Endothelial cell of umbilical vein (primary cell): ENCODE results near the gene LIPE. TPM values are rescaled to one million over a fixed set of nuclear protein-coding genes. Genes with fewer than 3 reads are reported as not detected.

Experiments used
- BruUV-seq: library from RNA; stranded (reverse); fragments of 400-500 nt; replicated peaks from 2 replicates; lab custom pipeline; 2021; lab: Mats Ljungman, UMichigan
- CTCF ChIA-PET: fragments of 300-600, 350-600 bp; sonication (Branson Sonifier 250); formaldehyde crosslinking; loops from one replicate; lab custom pipeline; 2021; ENCODE audit warnings: antibody characterized with exemption, inconsistent platforms; lab: Charles Lee
- POLR2A ChIA-PET: fragments of 300-600, 350-600 bp; sonication (Branson Sonifier 250); formaldehyde crosslinking; loops from one replicate; lab custom pipeline; 2021; ENCODE audit warnings: antibody characterized with exemption, inconsistent platforms; lab: Charles Lee
- DNase-seq: peaks from one replicate; pipeline ENCODE4 v3.0.0-alpha.2; 2011; ENCODE audit warnings: low read depth, low spot score
- FAIRE-seq: peaks from 2 replicates; lab custom pipeline; 2011; peaks lifted over from hg19 to GRCh38; lab: Jason Lieb, UNC
- H2AFZ ChIP-seq: 2 replicates; pipeline ENCODE4 v1.6.0; 2012; ENCODE audit warnings: low read depth, low read length, control low read depth, inconsistent platforms
- H3K27ac ChIP-seq: 2 replicates; pipeline ENCODE4 v1.5.1; 2011; ENCODE audit warnings: low read depth, mild to moderate bottlenecking, control low read depth, low read length, moderate library complexity; ENCODE audit not compliant: insufficient read depth
- H3K27me3 ChIP-seq, 2 experiments: 2 replicates each; pipeline versions ENCODE4 v1.6.0 to v1.6.1; 2011; ENCODE audit warnings: low read length in 2 of 2, mixed read lengths in 1 of 2; ENCODE audit not compliant: control insufficient read depth in 2 of 2, insufficient read depth in 2 of 2
- H3K36me3 ChIP-seq, 2 experiments: 2 replicates in 1 of 2; 3 replicates in 1 of 2; pipeline ENCODE4 v1.5.1; 2011; ENCODE audit warnings: low read length in 2 of 2, mild to moderate bottlenecking in 1 of 2, moderate library complexity in 1 of 2; ENCODE audit not compliant: control insufficient read depth in 2 of 2, insufficient read depth in 2 of 2; ENCODE audit errors: extremely low read depth in 1 of 2
- H3K4me1 ChIP-seq: 3 replicates; pipeline ENCODE4 v1.5.1; 2011; ENCODE audit warnings: mild to moderate bottlenecking, low read length; ENCODE audit not compliant: control insufficient read depth, insufficient read depth; ENCODE audit errors: extremely low read depth
- H3K4me2 ChIP-seq: 2 replicates; pipeline ENCODE4 v1.6.1; 2011; ENCODE audit warnings: low read length, control low read depth, mixed read lengths; ENCODE audit not compliant: insufficient read depth
- H3K4me3 ChIP-seq, 3 experiments: fragments of 200-600 bp in 1 of 3; sonication (generic), shearing (Covaris generic) in 1 of 3; replicated peaks in 1 of 3; 2 replicates each; pipeline ENCODE4 v1.5.1; 2011 to 2016; ENCODE audit warnings: control low read depth in 3 of 3, low read length in 3 of 3, mild to moderate bottlenecking in 2 of 3, inconsistent platforms in 1 of 3, low read depth in 1 of 3, moderate library complexity in 1 of 3; ENCODE audit not compliant: insufficient read depth in 1 of 3
- H3K79me2 ChIP-seq: 2 replicates; pipeline ENCODE4 v1.6.0; 2012; ENCODE audit warnings: low read length, inconsistent platforms; ENCODE audit not compliant: control insufficient read depth, insufficient read depth
- H3K9ac ChIP-seq: replicated peaks from 2 replicates; pipeline ENCODE3; 2011; ENCODE audit warnings: low read length, control low read depth; ENCODE audit not compliant: insufficient read depth; ENCODE audit errors: extremely low read depth
- H3K9me1 ChIP-seq: replicated peaks from 3 replicates; pipeline ENCODE4 v1.6.0; 2011; ENCODE audit warnings: mild to moderate bottlenecking, low read length; ENCODE audit not compliant: control insufficient read depth, insufficient read depth; ENCODE audit errors: extremely low read depth
- H3K9me3 ChIP-seq: replicated peaks from 2 replicates; pipeline ENCODE4 v1.5.1; 2012; ENCODE audit warnings: low read length, inconsistent platforms; ENCODE audit not compliant: control insufficient read depth, insufficient read depth
- H4K20me1 ChIP-seq: replicated peaks from 2 replicates; pipeline ENCODE3; 2011; ENCODE audit warnings: mild to moderate bottlenecking, low read length; ENCODE audit not compliant: control insufficient read depth, insufficient read depth; ENCODE audit errors: extremely low read depth
- EZH2 ChIP-seq: IDR thresholded peaks from 2 replicates; pipeline ENCODE4 v1.6.1; 2012; ENCODE audit warnings: borderline replicate concordance, low read depth, mild to moderate bottlenecking, moderate library complexity, low read length, inconsistent platforms; ENCODE audit not compliant: severe bottlenecking
- FOS ChIP-seq: IDR thresholded peaks from 2 replicates; pipeline ENCODE4 v1.6.1; 2011; ENCODE audit warnings: mild to moderate bottlenecking, low read length, moderate library complexity, borderline replicate concordance; ENCODE audit not compliant: insufficient read depth
- GATA2 ChIP-seq: IDR thresholded peaks from 2 replicates; pipeline ENCODE4 v1.7.0; 2011; ENCODE audit warnings: low read depth, mild to moderate bottlenecking, moderate library complexity, mixed read lengths, low read length; ENCODE audit not compliant: insufficient read length, insufficient read depth
- JUN ChIP-seq: IDR thresholded peaks from 2 replicates; pipeline ENCODE4 v1.6.1; 2011; ENCODE audit warnings: borderline replicate concordance, low read depth; ENCODE audit not compliant: insufficient read length, insufficient read depth
- MYC ChIP-seq: IDR thresholded peaks from one replicate; pipeline ENCODE4 v1.6.1; 2011; ENCODE audit warnings: mild to moderate bottlenecking, low read depth, low read length
- POLR2A ChIP-seq: IDR thresholded peaks from 2 replicates; pipeline ENCODE4 v1.6.1; 2012; ENCODE audit warnings: low read depth, mild to moderate bottlenecking, control low read depth, low read length
- POLR2AphosphoS5 ChIP-seq: IDR thresholded peaks from 2 replicates; pipeline ENCODE4 v1.6.1; 2012; ENCODE audit warnings: low read depth, mild to moderate bottlenecking, control low read depth, low read length, moderate library complexity; ENCODE audit not compliant: insufficient read depth
- dilution Hi-C: fragments of 300-500 bp; cut with MboI; formaldehyde crosslinking; loops from one replicate; pipeline ENCODE4 v1.15.0; 2019; ENCODE audit warnings: low sequenced_read_pairs; ENCODE audit not compliant: extremely low pct_ligation_motif_present
- intact Hi-C: fragments of 100-400 bp; cut with micrococcal nuclease; formaldehyde crosslinking; loops from one replicate; pipeline ENCODE4 v1.10.0; 2022
- polyA plus RNA-seq, 4 experiments: library from polyadenylated mRNA; depleted of rRNA in 3 of 4; stranded (reverse) in 3 of 4; unstranded in 1 of 4; fragments of >200 nt; gene quantifications; 2 replicates each; pipeline versions ENCODE4 v1.2.1 to v1.2.3, GENCODE V29; 2011 to 2012; ENCODE audit warnings: missing spikeins in 1 of 4
- total RNA-seq: library from RNA; stranded (reverse); gene quantifications from 2 replicates; pipeline ENCODE4 v1.2.3, GENCODE V29; 2021
- TF ChIP-seq, protein P1 (sequence below), 2 donors: IDR thresholded peaks; 1 replicate in 1 of 2; 2 replicates in 1 of 2; pipeline ENCODE4 v1.5.1; 2011; ENCODE audit warnings: low read length in 2 of 2, mild to moderate bottlenecking in 2 of 2, moderate library complexity in 2 of 2, control low read depth in 1 of 2, inconsistent platforms in 1 of 2, low read depth in 1 of 2; ENCODE audit not compliant: insufficient read depth in 1 of 2; ENCODE audit errors: extremely low read depth in 1 of 2
- TF ChIP-seq, protein P2 (sequence below): IDR thresholded peaks from 2 replicates; pipeline ENCODE4 v1.6.1; 2011; ENCODE audit not compliant: insufficient read depth, insufficient read length

LIPE gene
- total and polyA plus RNA-seq, 2 donors (not counting 3 experiments of a cell fraction or from before 2014, with no cell fraction given) = 3.8 to 13.5 TPM

DNA sequence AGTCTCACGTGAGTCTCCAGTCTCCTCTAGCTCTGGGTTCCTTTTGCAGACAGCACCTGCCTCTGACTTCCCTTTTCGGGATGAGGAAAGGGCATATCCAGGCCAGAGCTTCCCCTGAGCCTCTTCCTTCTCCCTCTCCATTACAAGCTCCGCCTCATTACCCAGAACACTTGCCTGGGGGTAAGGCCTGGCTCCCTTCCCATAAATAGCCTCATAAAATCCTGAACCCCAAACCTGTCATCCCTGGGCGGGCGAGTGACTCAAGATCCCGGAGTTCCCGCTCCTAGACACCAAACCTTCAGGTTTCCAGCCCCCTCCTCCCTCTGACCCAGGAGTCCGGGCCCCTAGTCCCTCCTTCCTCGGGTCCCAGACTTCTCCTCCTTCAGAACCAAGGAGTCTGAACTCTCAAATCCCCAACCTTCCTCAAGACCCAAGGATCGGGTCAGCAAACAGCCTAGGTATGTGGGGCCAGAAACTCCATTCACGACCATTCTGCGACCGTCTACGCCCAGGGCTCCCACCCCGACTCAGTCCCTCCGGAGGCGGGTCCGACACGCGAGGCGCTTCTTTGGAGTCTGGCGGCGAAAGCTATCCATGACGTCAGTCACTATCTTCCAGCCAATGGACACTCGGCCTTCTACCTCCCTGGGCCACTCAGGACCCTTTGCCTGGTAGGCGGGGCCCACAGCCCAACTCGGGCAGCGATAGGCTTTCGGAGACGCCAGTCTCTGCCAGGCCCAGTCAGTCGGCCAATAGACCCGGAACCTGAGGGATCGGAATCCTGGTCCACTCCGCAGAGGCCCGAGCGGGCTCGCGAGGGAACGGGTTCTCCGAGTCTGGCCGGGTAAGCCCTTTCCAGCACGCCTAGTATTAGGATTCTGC is 30.6 kb downstream of the LIPE start:
- no peak for TF ChIP-seq MYC
- no peak for TF ChIP-seq GATA2
- TF ChIP-seq, protein P1, sequence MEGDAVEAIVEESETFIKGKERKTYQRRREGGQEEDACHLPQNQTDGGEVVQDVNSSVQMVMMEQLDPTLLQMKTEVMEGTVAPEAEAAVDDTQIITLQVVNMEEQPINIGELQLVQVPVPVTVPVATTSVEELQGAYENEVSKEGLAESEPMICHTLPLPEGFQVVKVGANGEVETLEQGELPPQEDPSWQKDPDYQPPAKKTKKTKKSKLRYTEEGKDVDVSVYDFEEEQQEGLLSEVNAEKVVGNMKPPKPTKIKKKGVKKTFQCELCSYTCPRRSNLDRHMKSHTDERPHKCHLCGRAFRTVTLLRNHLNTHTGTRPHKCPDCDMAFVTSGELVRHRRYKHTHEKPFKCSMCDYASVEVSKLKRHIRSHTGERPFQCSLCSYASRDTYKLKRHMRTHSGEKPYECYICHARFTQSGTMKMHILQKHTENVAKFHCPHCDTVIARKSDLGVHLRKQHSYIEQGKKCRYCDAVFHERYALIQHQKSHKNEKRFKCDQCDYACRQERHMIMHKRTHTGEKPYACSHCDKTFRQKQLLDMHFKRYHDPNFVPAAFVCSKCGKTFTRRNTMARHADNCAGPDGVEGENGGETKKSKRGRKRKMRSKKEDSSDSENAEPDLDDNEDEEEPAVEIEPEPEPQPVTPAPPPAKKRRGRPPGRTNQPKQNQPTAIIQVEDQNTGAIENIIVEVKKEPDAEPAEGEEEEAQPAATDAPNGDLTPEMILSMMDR (IDR thresholded peaks at IDR 0.05; ENCODE audit: extremely low read depth in 1 of 2, insufficient read depth in 1 of 2, low read depth in 1 of 2, low read length in 2 of 2) = no peak
- TF ChIP-seq, protein P2, sequence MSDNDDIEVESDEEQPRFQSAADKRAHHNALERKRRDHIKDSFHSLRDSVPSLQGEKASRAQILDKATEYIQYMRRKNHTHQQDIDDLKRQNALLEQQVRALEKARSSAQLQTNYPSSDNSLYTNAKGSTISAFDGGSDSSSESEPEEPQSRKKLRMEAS = no peak
- no peak for TF ChIP-seq EZH2
- peak; percentile 87 for TF ChIP-seq POLR2A
- TF ChIP-seq POLR2AphosphoS5 = peak; percentile 88
- TF ChIP-seq FOS = no peak
- TF ChIP-seq JUN = peak; percentile 72
- Histone ChIP-seq H3K9me1 (no peaks in the 10 kb centered on the region), H3K9me3 (no peaks in the 10 kb centered on the region), H3K4me1 (peaks cover 17% of the 10 kb centered on the region), H3K9ac (peak overlapping the region; percentile 85), H3K79me2 (peaks cover 6% of the 10 kb centered on the region), H3K27ac (peak overlapping the region; percentile 77), H3K4me2 (peak overlapping the region; percentile 80), H3K36me3 (no peaks in the 10 kb centered on the region), H2AFZ (peak overlapping the region; percentile 94), H3K4me3 (peak overlapping the region; percentile 36 to 73 (median 49)), H4K20me1 (no peaks in the 10 kb centered on the region), H3K27me3 (no peaks in the 10 kb centered on the region)
- DNase-seq (peak; percentile 100), FAIRE-seq (peak; percentile 100)
- CTCF ChIA-PET = interaction anchor here (1.0 to 1.7 kb wide), 9 partner anchors 9 to 288 kb away, joined by 3 to 8 read pairs (median 3); partner anchors contain the start of gene POU2F2
- POLR2A ChIA-PET = interaction anchor here (0.6 to 1.3 kb wide), 2 partner anchors 10 to 39 kb away, joined by 3 to 4 read pairs; no protein-coding TSS in a partner anchor
- dilution Hi-C loops (no loop called here), intact Hi-C loops (loop anchor here (1.0 to 5.0 kb wide), 4 partner anchors 27 to 264 kb away; partner anchors contain the start of genes MEGF8 and POU2F2)
- BruUV-seq = TSS peak; percentile 74
